Suprapubic skin (tissue), 4 donors: ENCODE measurements around the gene KLHL1. TPM values are rescaled to one million over a fixed set of nuclear protein-coding genes. Genes with fewer than 3 reads are reported as not detected.

Experiments
- DNase-seq, 2 donors: peaks; one replicate each; pipeline ENCODE4 v3.0.0-alpha.2; 2019; ENCODE audit warnings: low spot score in 2 of 2
- H3K27ac ChIP-seq: fragments of 200-600 bp; sonication (generic); one replicate; pipeline ENCODE4 v1.5.1; 2019
- H3K27me3 ChIP-seq: fragments of 200-600 bp; sonication (generic); one replicate; pipeline ENCODE4 v1.5.1; 2019
- H3K36me3 ChIP-seq: fragments of 200-600 bp; sonication (generic); one replicate; pipeline ENCODE4 v1.5.1; 2019
- H3K4me1 ChIP-seq: fragments of 200-600 bp; sonication (generic); one replicate; pipeline ENCODE4 v1.5.1; 2019
- H3K4me3 ChIP-seq: fragments of 200-600 bp; sonication (generic); one replicate; pipeline ENCODE4 v1.5.1; 2019; ENCODE audit warnings: mild to moderate bottlenecking
- H3K9me3 ChIP-seq: fragments of 200-600 bp; sonication (generic); one replicate; pipeline ENCODE4 v1.5.1; 2019
- EP300 ChIP-seq: sonication (generic); formaldehyde crosslinking; IDR thresholded peaks from one replicate; pipeline ENCODE4 v1.6.1; 2017; ENCODE audit warnings: antibody characterized with exemption
- POLR2A ChIP-seq, 2 donors: fragments of 450-650 bp; IDR thresholded peaks; one replicate each; pipeline ENCODE4 v1.6.1; 2017; ENCODE audit warnings: antibody characterized with exemption in 2 of 2, mild to moderate bottlenecking in 2 of 2, moderate library complexity in 2 of 2
- POLR2AphosphoS5 ChIP-seq, 3 donors: sonication (generic); formaldehyde crosslinking; IDR thresholded peaks; one replicate each; pipeline ENCODE4 v1.6.1; 2017; ENCODE audit warnings: antibody characterized with exemption in 3 of 3
- WGBS: methylation state at CpG from one replicate; pipeline ENCODE4 v1.1.5; 2018; 5-methylcytosine and 5-hydroxymethylcytosine counted together
- total RNA-seq, 4 donors: library from RNA; depleted of rRNA; stranded (reverse); fragments of >200 nt; gene quantifications; one replicate each; pipeline ENCODE4 v1.1.0, GENCODE V29; 2016
- TF ChIP-seq, protein P1 (sequence below), 2 donors: fragments of 200-600 bp in 1 of 2; fragments of 450-650 bp in 1 of 2; sonication (generic) in 1 of 2; IDR thresholded peaks; one replicate each; pipeline ENCODE4 v1.5.1; 2016 to 2019; ENCODE audit warnings: antibody characterized with exemption in 2 of 2, mild to moderate bottlenecking in 1 of 2, moderate library complexity in 1 of 2

The KLHL1 gene
- total RNA-seq, 4 donors from 2014 or later: not detected

DNA sequence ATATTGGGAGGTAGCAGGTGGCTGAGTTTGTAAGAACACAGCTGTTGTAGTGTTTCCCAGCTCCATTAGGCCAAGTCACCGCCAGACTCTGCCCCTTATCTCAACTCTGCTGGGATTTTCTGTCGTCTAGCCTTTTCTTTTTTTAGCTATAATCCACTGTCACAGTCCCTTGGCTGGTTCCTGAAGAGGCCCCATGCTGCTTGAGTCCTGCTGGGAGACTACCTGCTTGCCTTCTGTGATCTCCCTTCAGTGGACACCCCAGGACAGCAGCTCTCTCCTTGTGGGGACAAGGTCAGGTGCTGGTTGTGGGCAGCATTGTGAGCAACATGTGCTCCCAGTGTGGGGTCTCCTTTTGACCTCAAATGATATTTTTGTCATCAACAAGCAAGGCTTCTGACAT lies 195.6 kb downstream of the KLHL1 start:
- WGBS: 60% methylated on average over 2 of the region's 2 CpGs
- DNase-seq: no peak
- TF ChIP-seq POLR2AphosphoS5 (IDR thresholded peaks at IDR 0.05) (no peak), POLR2A (IDR thresholded peaks at IDR 0.05) (no peak), EP300 (no peak)
- TF ChIP-seq, protein P1, sequence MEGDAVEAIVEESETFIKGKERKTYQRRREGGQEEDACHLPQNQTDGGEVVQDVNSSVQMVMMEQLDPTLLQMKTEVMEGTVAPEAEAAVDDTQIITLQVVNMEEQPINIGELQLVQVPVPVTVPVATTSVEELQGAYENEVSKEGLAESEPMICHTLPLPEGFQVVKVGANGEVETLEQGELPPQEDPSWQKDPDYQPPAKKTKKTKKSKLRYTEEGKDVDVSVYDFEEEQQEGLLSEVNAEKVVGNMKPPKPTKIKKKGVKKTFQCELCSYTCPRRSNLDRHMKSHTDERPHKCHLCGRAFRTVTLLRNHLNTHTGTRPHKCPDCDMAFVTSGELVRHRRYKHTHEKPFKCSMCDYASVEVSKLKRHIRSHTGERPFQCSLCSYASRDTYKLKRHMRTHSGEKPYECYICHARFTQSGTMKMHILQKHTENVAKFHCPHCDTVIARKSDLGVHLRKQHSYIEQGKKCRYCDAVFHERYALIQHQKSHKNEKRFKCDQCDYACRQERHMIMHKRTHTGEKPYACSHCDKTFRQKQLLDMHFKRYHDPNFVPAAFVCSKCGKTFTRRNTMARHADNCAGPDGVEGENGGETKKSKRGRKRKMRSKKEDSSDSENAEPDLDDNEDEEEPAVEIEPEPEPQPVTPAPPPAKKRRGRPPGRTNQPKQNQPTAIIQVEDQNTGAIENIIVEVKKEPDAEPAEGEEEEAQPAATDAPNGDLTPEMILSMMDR (IDR thresholded peaks at IDR 0.05): no peak
- Histone ChIP-seq H3K27me3 (no peaks in the 10 kb centered on the region), H3K4me1 (no peaks in the 10 kb centered on the region), H3K4me3 (no peak overlapping the region), H3K9me3 (peaks cover 14% of the 10 kb centered on the region), H3K36me3 (no peaks in the 10 kb centered on the region), H3K27ac (no peak overlapping the region)

DNA sequence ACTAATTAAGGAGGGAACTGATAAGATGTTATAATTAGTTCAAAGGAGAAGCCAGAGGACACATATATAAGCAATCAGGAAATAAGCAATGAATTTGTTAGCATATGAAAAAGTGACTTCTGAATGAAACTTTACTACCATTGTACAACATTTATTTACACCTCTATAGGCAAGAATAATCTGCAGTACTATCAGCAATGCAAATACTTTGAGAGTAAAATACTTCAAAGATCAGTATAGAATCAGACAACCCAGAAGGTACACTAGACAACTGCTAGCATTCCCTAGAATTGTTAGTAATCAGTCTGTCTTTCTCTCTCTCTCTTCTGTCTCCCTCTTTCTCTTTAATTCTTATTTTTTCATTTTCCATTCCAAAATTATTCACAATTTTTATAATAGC lies 197.5 kb downstream of the KLHL1 start:
- Histone ChIP-seq H3K27ac (no peak overlapping the region), H3K9me3 (peaks cover 14% of the 10 kb centered on the region), H3K27me3 (no peaks in the 10 kb centered on the region), H3K36me3 (no peaks in the 10 kb centered on the region), H3K4me1 (no peaks in the 10 kb centered on the region), H3K4me3 (no peak overlapping the region)
- TF ChIP-seq, protein P1 (IDR thresholded peaks at IDR 0.05): no peak
- no peak for TF ChIP-seq POLR2A (IDR thresholded peaks at IDR 0.05)
- no peak for TF ChIP-seq POLR2AphosphoS5 (IDR thresholded peaks at IDR 0.05)
- no peak for TF ChIP-seq EP300
- no peak for DNase-seq

DNA sequence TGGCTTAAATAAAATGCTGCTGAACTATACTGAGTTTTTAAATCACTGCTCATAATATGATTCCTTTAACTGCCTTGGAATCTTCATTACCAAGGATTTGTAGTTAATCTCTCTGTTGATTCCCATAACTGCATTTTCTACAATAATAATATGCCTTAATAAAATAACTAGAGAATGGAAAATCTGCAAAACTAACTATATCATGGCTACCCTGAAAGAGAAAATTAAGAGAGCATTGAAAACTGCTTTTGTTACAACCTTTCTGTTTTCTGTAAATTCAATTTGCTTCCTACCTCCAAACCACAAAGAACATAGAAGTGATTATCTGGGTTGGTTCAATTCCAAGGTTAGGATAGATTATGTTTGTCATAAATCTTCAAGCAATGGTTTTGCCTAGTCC lies 203.5 kb downstream of the KLHL1 start:
- TF ChIP-seq POLR2AphosphoS5 (IDR thresholded peaks at IDR 0.05) (no peak), EP300 (no peak)
- Histone ChIP-seq H3K27me3 (no peaks in the 10 kb centered on the region), H3K4me3 (no peak overlapping the region), H3K36me3 (no peaks in the 10 kb centered on the region), H3K4me1 (no peaks in the 10 kb centered on the region), H3K9me3 (no peaks in the 10 kb centered on the region), H3K27ac (no peak overlapping the region)
- no peak for DNase-seq

DNA sequence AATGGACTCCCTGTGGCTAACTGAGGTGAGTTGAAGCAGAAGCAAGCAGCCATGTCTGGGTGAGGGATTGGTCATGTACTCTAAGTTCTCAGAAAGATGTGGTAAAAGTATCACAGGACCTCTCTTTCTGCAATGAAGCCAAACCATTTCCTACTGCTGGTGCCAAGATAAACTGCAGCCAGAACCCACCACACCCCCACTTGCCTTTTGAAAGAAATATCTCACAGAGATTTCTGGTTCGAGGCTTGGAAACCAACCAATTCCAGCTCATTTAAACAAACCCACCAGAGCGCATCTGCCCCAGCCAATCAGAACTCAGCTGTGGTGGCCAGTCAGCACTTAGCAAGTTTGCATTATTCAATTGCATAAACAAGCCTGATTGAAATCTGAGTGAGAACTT lies 205.2 kb downstream of the KLHL1 start:
- H3K27me3 ChIP-seq: no peaks in the 10 kb centered on the region
- peaks cover 5% of the 10 kb centered on the region for H3K9me3 ChIP-seq
- H3K36me3 ChIP-seq: no peaks in the 10 kb centered on the region
- H3K27ac ChIP-seq: no peak overlapping the region
- no peaks in the 10 kb centered on the region for H3K4me1 ChIP-seq
- DNase-seq: no peak
- 89% methylated on average over 2 of the region's 2 CpGs for WGBS
- H3K4me3 ChIP-seq: no peak overlapping the region
- TF ChIP-seq POLR2AphosphoS5 (IDR thresholded peaks at IDR 0.05) (no peak), POLR2A (IDR thresholded peaks at IDR 0.05) (no peak), EP300 (no peak)
- TF ChIP-seq, protein P1 (IDR thresholded peaks at IDR 0.05): no peak

DNA sequence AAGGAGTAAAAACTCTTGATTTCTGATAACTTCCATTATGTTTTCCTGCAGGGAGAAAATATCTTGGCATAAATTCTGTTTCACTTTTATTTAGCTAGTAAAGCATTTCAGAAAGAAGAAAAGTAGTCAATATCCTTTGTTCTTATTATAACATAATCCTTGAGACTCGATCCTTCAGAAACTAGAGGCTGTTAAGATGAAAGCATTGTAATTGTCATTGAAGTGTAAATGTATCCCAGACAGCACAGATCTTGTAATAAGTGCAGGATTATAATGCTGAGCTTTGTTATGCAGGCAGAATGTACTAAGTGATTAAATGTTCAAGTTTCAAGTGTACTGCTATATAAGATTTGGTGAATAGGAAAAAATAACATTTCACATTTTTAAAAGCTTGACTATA lies 225.8 kb downstream of the KLHL1 start:
- Histone ChIP-seq H3K27ac (no peak overlapping the region), H3K9me3 (peaks cover 6% of the 10 kb centered on the region), H3K4me1 (no peaks in the 10 kb centered on the region), H3K4me3 (no peak overlapping the region), H3K36me3 (no peaks in the 10 kb centered on the region), H3K27me3 (no peaks in the 10 kb centered on the region)
- whole genome bisulfite sequencing: 64% methylated on average over 1 of the region's 1 CpG
- no peak for DNase-seq
- TF ChIP-seq, protein P1 (IDR thresholded peaks at IDR 0.05): no peak
- TF ChIP-seq EP300: no peak
- TF ChIP-seq POLR2A (IDR thresholded peaks at IDR 0.05): no peak
- no peak for TF ChIP-seq POLR2AphosphoS5 (IDR thresholded peaks at IDR 0.05)

DNA sequence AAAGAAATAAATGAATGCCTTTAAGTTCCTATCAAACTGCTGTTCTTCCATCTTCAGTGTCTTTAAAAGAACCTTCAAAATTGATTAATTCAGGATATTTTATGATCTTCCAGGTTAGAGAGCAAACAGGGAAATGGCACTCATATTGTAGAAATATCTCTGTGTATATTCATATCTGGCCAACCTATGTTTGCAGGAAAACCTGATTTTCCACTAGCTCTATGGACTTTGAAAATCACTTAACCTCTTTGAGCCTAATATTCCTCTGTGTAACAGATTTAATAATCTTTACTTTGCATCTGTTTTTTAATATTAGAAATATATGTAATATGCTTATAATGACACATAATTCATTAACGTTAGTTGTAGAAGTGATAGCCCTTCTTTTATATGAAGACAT lies 228.3 kb downstream of the KLHL1 start:
- H3K36me3 ChIP-seq: no peaks in the 10 kb centered on the region
- H3K27me3 ChIP-seq: no peaks in the 10 kb centered on the region
- H3K4me1 ChIP-seq: no peaks in the 10 kb centered on the region
- peaks cover 6% of the 10 kb centered on the region for H3K9me3 ChIP-seq
- TF ChIP-seq, protein P1 (IDR thresholded peaks at IDR 0.05): no peak
- TF ChIP-seq POLR2A (IDR thresholded peaks at IDR 0.05) (no peak), POLR2AphosphoS5 (IDR thresholded peaks at IDR 0.05) (no peak), EP300 (no peak)
- no peak for DNase-seq
- WGBS: 88% methylated on average over 1 of the region's 1 CpG
- no peak overlapping the region for H3K27ac ChIP-seq
- no peak overlapping the region for H3K4me3 ChIP-seq
